Measurements from ENCODE around the gene EPB41L2.
"Not testable (repeated sequence)": the region's sequence is repeated elsewhere in the genome, so short reads cannot be mapped to it uniquely, and the experiment has no call there.

The EPB41L2 gene

DNA sequence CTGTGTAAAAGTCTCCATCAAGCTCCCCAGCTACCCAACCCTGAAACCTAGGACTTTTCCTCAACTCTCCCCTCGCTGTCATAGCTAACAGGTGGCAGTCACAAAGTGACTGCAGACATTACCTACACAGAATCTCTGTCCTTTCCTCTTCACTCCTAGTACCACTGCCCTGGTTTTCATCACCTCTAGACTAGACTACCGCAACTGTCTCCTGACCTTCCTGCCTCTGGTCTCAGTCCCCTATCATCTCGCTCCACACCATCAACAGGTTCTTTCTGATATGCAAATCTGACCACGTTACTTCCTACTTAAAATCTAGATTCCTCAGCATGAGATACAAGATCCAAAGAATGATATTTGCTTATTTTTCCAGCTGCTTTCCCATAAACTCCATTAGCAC lies 142.1 kb downstream of the EPB41L2 start:
- no peak overlapping the region for H3K4me3 ChIP-seq (ENCODE audit: control insufficient read depth, low read depth, low read length)
- TF ChIP-seq, protein P1, sequence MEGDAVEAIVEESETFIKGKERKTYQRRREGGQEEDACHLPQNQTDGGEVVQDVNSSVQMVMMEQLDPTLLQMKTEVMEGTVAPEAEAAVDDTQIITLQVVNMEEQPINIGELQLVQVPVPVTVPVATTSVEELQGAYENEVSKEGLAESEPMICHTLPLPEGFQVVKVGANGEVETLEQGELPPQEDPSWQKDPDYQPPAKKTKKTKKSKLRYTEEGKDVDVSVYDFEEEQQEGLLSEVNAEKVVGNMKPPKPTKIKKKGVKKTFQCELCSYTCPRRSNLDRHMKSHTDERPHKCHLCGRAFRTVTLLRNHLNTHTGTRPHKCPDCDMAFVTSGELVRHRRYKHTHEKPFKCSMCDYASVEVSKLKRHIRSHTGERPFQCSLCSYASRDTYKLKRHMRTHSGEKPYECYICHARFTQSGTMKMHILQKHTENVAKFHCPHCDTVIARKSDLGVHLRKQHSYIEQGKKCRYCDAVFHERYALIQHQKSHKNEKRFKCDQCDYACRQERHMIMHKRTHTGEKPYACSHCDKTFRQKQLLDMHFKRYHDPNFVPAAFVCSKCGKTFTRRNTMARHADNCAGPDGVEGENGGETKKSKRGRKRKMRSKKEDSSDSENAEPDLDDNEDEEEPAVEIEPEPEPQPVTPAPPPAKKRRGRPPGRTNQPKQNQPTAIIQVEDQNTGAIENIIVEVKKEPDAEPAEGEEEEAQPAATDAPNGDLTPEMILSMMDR (IDR thresholded peaks at IDR 0.05; ENCODE audit: control insufficient read depth, insufficient read depth, low read depth, low read length, missing control alignments), result no peak
- DNase-seq (ENCODE audit: low read depth), result no peak

DNA sequence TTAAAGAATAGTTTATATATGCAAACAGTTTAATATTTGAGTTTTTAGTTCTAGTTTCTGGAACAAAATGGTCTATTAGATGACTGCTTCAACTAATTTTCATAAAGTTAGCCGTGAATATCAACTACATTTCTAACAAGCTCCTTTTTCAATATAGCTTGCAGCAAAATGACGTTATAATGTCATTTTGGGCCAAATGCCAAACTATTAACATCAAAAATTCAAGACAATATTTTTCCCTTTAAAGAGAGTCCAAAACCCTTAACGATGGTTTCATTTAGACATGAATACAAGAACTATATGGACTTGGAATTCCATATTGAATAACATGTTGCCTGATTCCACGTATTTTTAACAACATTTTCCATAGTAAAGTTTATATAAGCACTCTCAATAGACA lies 144.9 kb downstream of the EPB41L2 start:
- TF ChIP-seq, protein P1 (IDR thresholded peaks at IDR 0.05; ENCODE audit: control insufficient read depth, insufficient read depth, low read depth, low read length, missing control alignments), result no peak
- DNase-seq (ENCODE audit: low read depth), result no peak
- no peak overlapping the region for H3K4me3 ChIP-seq (ENCODE audit: control insufficient read depth, low read depth, low read length)

DNA sequence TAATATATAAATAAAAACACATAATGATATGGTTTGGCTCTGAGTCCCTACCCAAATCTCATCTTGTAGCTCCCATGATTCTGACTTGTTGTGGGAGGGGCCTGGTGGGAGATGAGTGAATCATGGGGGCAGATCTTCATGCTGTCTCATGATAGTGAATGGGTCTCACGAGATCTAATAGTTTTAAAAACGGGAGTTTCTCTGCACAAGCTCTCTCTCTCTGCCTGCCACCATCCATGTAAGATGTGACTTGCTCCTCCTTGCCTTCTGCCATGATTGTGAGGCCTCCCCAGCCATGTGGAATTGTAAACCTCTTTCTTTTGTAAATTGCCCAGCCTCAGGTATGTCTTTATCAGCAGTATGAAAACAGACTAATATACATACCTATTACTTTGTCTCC lies 147.4 kb downstream of the EPB41L2 start:
- DNase-seq (ENCODE audit: low read depth); H3K4me3 ChIP-seq (ENCODE audit: control insufficient read depth, low read depth, low read length): not testable (repeated sequence)

DNA sequence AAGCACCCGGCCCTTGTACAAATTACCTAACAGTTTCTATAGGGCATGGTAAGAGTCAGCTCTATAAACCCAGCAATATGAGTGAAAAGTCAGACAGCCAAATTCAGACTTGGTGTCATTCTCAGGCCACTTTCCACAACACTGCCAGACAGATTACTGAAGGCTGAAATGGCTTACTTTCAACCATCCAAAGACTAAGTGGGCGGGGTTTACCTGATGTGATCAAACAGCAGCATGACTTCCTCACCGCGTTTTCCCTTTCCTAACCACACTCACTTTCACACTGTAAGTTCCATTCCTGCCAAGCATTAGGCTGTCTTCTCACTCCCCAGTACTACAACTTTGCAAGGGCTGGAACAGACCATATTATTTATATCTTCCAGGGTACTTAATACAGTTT lies 149.9 kb downstream of the EPB41L2 start:
- DNase-seq (ENCODE audit: low read depth), result no peak
- TF ChIP-seq, protein P1 (IDR thresholded peaks at IDR 0.05; ENCODE audit: control insufficient read depth, insufficient read depth, low read depth, low read length, missing control alignments), result no peak
- no peak overlapping the region for H3K4me3 ChIP-seq (ENCODE audit: control insufficient read depth, low read depth, low read length)

DNA sequence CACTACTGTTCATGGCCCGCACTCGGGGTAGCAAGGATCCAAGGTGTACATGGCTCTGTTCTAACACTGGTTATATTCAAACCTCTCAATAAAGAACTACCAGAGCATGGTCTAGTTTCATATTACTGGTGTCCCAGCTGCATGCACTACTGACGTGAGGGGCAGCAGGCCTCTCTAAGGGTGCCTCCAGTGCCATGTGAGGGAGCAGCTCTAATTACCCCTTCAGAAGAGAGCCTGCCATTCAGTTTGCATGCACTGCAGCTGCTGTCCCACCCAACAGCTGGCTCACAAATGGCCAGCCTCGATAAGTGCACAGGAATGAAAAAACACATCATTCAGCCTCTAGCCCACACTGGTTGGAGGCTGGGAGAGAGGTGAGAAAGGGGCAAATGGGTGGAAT lies 150.6 kb downstream of the EPB41L2 start:
- H3K4me3 ChIP-seq (ENCODE audit: control insufficient read depth, low read depth, low read length), result no peak overlapping the region
- TF ChIP-seq, protein P1 (IDR thresholded peaks at IDR 0.05; ENCODE audit: control insufficient read depth, insufficient read depth, low read depth, low read length, missing control alignments), result no peak
- no peak for DNase-seq (ENCODE audit: low read depth)

DNA sequence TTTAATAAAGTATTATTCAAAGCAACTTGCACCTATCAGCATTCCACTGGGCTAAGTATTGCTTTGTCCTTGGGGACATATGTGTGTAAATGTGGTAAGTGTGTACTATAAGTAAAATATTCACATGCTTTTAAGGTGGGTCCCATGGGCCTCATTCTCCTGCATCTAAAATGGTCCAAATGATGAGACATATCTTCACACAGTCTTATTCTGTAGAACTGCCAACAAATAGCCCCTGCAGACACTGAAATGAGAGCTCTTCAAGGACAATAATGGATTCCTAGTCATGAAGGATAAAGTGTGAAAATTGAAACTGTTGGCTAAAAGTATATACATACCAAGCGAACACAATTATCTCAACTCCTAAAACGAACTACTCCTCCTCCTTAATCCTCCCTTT lies 154.1 kb downstream of the EPB41L2 start:
- TF ChIP-seq, protein P1 (IDR thresholded peaks at IDR 0.05; ENCODE audit: control insufficient read depth, insufficient read depth, low read depth, low read length, missing control alignments), result no peak
- DNase-seq (ENCODE audit: low read depth), result no peak
- no peak overlapping the region for H3K4me3 ChIP-seq (ENCODE audit: control insufficient read depth, low read depth, low read length)

DNA sequence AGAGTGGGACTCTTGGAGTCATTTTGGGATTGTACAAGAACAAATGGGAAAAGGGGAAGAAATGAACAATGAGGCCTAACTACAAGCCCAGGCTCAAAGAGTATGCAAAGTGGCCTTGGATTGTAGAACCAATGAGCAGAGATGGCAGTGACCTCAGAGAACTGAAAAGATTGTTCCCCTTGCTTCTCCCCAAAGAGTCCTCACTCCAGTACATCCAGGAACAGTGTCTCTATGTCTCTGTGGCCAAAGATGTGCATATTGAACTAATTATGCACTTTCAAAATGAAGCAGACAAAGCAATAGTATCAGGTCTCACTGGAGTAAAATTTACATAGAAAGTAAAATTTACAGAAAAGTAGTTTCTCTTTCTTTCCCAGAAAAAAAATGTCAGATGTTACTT lies 154.9 kb downstream of the EPB41L2 start:
- DNase-seq (ENCODE audit: low read depth), result no peak
- no peak overlapping the region for H3K4me3 ChIP-seq (ENCODE audit: control insufficient read depth, low read depth, low read length)
- TF ChIP-seq, protein P1 (IDR thresholded peaks at IDR 0.05; ENCODE audit: control insufficient read depth, insufficient read depth, low read depth, low read length, missing control alignments), result no peak

Data from AG09309 (cell line).